ENCODE results near the gene TIAM2.
A peak's percentile ranks its signal among the peaks of the same experiment; 100 is the strongest.
"Not testable (repeated sequence)": the region's sequence is repeated elsewhere in the genome, so short reads cannot be mapped to it uniquely, and the experiment has no call there.

TIAM2 gene

GRCh38 chr6:155219299-155219698 is 224.2 kb downstream of the TIAM2 start:
- no peaks in the 10 kb centered on the region for H3K9me3 ChIP-seq (ENCODE audit: control insufficient read depth in 5 of 5, low read length in 5 of 5)
- no peak overlapping the region for H3K9ac ChIP-seq (ENCODE audit: low read length in 5 of 5)
- H3K4me3 ChIP-seq (ENCODE audit: low read depth in 1 of 5, low read length in 5 of 5): no peak overlapping the region
- peaks cover 0 to 11% (median 9%) of the 10 kb centered on the region in 5 donors for H3K4me1 ChIP-seq (ENCODE audit: control insufficient read depth in 5 of 5, insufficient read depth in 5 of 5, low read length in 5 of 5)
- no peak overlapping the region for H3K27ac ChIP-seq (ENCODE audit: low read depth, low read length)
- H3K36me3 ChIP-seq (ENCODE audit: control insufficient read depth in 5 of 5, insufficient read depth in 5 of 5, low read length in 5 of 5): no peaks in the 10 kb centered on the region
- no peaks in the 10 kb centered on the region for H3K27me3 ChIP-seq (ENCODE audit: control insufficient read depth in 5 of 5, insufficient read depth in 4 of 5, low read length in 5 of 5)

- no peaks in the 10 kb centered on the region for H3K36me3 ChIP-seq (ENCODE audit: control insufficient read depth in 5 of 5, insufficient read depth in 5 of 5, low read length in 5 of 5)
Observed at GRCh38 chr6:155219858-155220301, 224.8 kb downstream of the TIAM2 start.

GRCh38 chr6:155221086-155221485 is 226.0 kb downstream of the TIAM2 start:
- peaks cover 0 to 11% (median 9%) of the 10 kb centered on the region in 5 donors for H3K4me1 ChIP-seq (ENCODE audit: control insufficient read depth in 5 of 5, insufficient read depth in 5 of 5, low read length in 5 of 5)
- H3K36me3 ChIP-seq (ENCODE audit: control insufficient read depth in 5 of 5, insufficient read depth in 5 of 5, low read length in 5 of 5): no peaks in the 10 kb centered on the region
- no peak overlapping the region for H3K27ac ChIP-seq (ENCODE audit: low read depth, low read length)
- H3K9me3 ChIP-seq (ENCODE audit: control insufficient read depth in 5 of 5, low read length in 5 of 5): no peaks in the 10 kb centered on the region
- H3K27me3 ChIP-seq (ENCODE audit: control insufficient read depth in 5 of 5, insufficient read depth in 4 of 5, low read length in 5 of 5): no peaks in the 10 kb centered on the region
- H3K9ac ChIP-seq (ENCODE audit: low read length in 5 of 5): no peak overlapping the region
- H3K4me3 ChIP-seq (ENCODE audit: low read depth in 1 of 5, low read length in 5 of 5): no peak overlapping the region

More at GRCh38 chr6:155219858-155220301, 224.8 kb downstream of the TIAM2 start:
- no peaks in the 10 kb centered on the region for H3K9me3 ChIP-seq (ENCODE audit: control insufficient read depth in 5 of 5, low read length in 5 of 5)
- no peak overlapping the region for H3K9ac ChIP-seq (ENCODE audit: low read length in 5 of 5)
- H3K4me3 ChIP-seq (ENCODE audit: low read depth in 1 of 5, low read length in 5 of 5): no peak overlapping the region
- peaks cover 0 to 11% (median 9%) of the 10 kb centered on the region in 5 donors for H3K4me1 ChIP-seq (ENCODE audit: control insufficient read depth in 5 of 5, insufficient read depth in 5 of 5, low read length in 5 of 5)
- no peak overlapping the region for H3K27ac ChIP-seq (ENCODE audit: low read depth, low read length)
- no peaks in the 10 kb centered on the region for H3K27me3 ChIP-seq (ENCODE audit: control insufficient read depth in 5 of 5, insufficient read depth in 4 of 5, low read length in 5 of 5)

- Histone ChIP-seq H3K9ac (ENCODE audit: low read length in 5 of 5) (no peak overlapping the region), H3K9me3 (ENCODE audit: control insufficient read depth in 5 of 5, low read length in 5 of 5) (no peaks in the 10 kb centered on the region), H3K4me3 (ENCODE audit: low read depth in 1 of 5, low read length in 5 of 5) (no peak overlapping the region), H3K36me3 (ENCODE audit: control insufficient read depth in 5 of 5, insufficient read depth in 5 of 5, low read length in 5 of 5) (no peaks in the 10 kb centered on the region), H3K27me3 (ENCODE audit: control insufficient read depth in 5 of 5, insufficient read depth in 4 of 5, low read length in 5 of 5) (no peaks in the 10 kb centered on the region), H3K4me1 (ENCODE audit: control insufficient read depth in 5 of 5, insufficient read depth in 5 of 5, low read length in 5 of 5) (peaks cover 0 to 11% (median 9%) of the 10 kb centered on the region in 5 donors), H3K27ac (ENCODE audit: low read depth, low read length) (no peak overlapping the region)
Observed at GRCh38 chr6:155222506-155222905, 227.4 kb downstream of the TIAM2 start.

- no peak overlapping the region for H3K27ac ChIP-seq (ENCODE audit: low read depth, low read length)
- peaks cover 0 to 18% (median 13%) of the 10 kb centered on the region in 5 donors for H3K4me1 ChIP-seq (ENCODE audit: control insufficient read depth in 5 of 5, insufficient read depth in 5 of 5, low read length in 5 of 5)
- no peaks in the 10 kb centered on the region for H3K27me3 ChIP-seq (ENCODE audit: control insufficient read depth in 5 of 5, insufficient read depth in 4 of 5, low read length in 5 of 5)
- no peaks in the 10 kb centered on the region for H3K9me3 ChIP-seq (ENCODE audit: control insufficient read depth in 5 of 5, low read length in 5 of 5)
- H3K4me3 ChIP-seq (ENCODE audit: low read depth in 1 of 5, low read length in 5 of 5): no peak overlapping the region
- H3K9ac ChIP-seq (ENCODE audit: low read length in 5 of 5): no peak overlapping the region
- H3K36me3 ChIP-seq (ENCODE audit: control insufficient read depth in 5 of 5, insufficient read depth in 5 of 5, low read length in 5 of 5): no peaks in the 10 kb centered on the region
Observed at GRCh38 chr6:155223646-155224451, 228.7 kb downstream of the TIAM2 start.

- Histone ChIP-seq H3K9ac (ENCODE audit: low read length in 5 of 5) (no peak overlapping the region), H3K27me3 (ENCODE audit: control insufficient read depth in 5 of 5, insufficient read depth in 4 of 5, low read length in 5 of 5) (no peaks in the 10 kb centered on the region), H3K9me3 (ENCODE audit: control insufficient read depth in 5 of 5, low read length in 5 of 5) (no peaks in the 10 kb centered on the region), H3K4me3 (ENCODE audit: low read depth in 1 of 5, low read length in 5 of 5) (no peak overlapping the region), H3K27ac (ENCODE audit: low read depth, low read length) (no peak overlapping the region), H3K36me3 (ENCODE audit: control insufficient read depth in 5 of 5, insufficient read depth in 5 of 5, low read length in 5 of 5) (no peaks in the 10 kb centered on the region), H3K4me1 (ENCODE audit: control insufficient read depth in 5 of 5, insufficient read depth in 5 of 5, low read length in 5 of 5) (peaks cover 0 to 15% (median 13%) of the 10 kb centered on the region in 5 donors)
Observed at GRCh38 chr6:155224618-155225017, 229.5 kb downstream of the TIAM2 start.

GRCh38 chr6:155227046-155227445 is 231.9 kb downstream of the TIAM2 start:
- no peak overlapping the region for H3K27ac ChIP-seq (ENCODE audit: low read depth, low read length)
- no peak overlapping the region for H3K4me3 ChIP-seq (ENCODE audit: low read depth in 1 of 5, low read length in 5 of 5)
- no peaks in the 10 kb centered on the region for H3K27me3 ChIP-seq (ENCODE audit: control insufficient read depth in 5 of 5, insufficient read depth in 4 of 5, low read length in 5 of 5)
- no peaks in the 10 kb centered on the region for H3K36me3 ChIP-seq (ENCODE audit: control insufficient read depth in 5 of 5, insufficient read depth in 5 of 5, low read length in 5 of 5)
- no peak overlapping the region for H3K9ac ChIP-seq (ENCODE audit: low read length in 5 of 5)
- peaks cover 0 to 8% (median 4%) of the 10 kb centered on the region in 5 donors for H3K4me1 ChIP-seq (ENCODE audit: control insufficient read depth in 5 of 5, insufficient read depth in 5 of 5, low read length in 5 of 5)
- H3K9me3 ChIP-seq (ENCODE audit: control insufficient read depth in 5 of 5, low read length in 5 of 5): no peaks in the 10 kb centered on the region

- Histone ChIP-seq H3K27me3 (ENCODE audit: control insufficient read depth in 5 of 5, insufficient read depth in 4 of 5, low read length in 5 of 5) (no peaks in the 10 kb centered on the region), H3K9me3 (ENCODE audit: control insufficient read depth in 5 of 5, low read length in 5 of 5) (no peaks in the 10 kb centered on the region), H3K36me3 (ENCODE audit: control insufficient read depth in 5 of 5, insufficient read depth in 5 of 5, low read length in 5 of 5) (no peaks in the 10 kb centered on the region), H3K27ac (ENCODE audit: low read depth, low read length) (no peak overlapping the region), H3K9ac (ENCODE audit: low read length in 5 of 5) (peak overlapping the region in 1 of 5 donors; percentile 6), H3K4me3 (ENCODE audit: low read depth in 1 of 5, low read length in 5 of 5) (peak overlapping the region in 1 of 5 donors; percentile 38), H3K4me1 (ENCODE audit: control insufficient read depth in 5 of 5, insufficient read depth in 5 of 5, low read length in 5 of 5) (peaks cover 0 to 8% (median 4%) of the 10 kb centered on the region in 5 donors)
Observed at GRCh38 chr6:155228546-155229166, 233.5 kb downstream of the TIAM2 start.

GRCh38 chr6:155230975-155231374 is 235.9 kb downstream of the TIAM2 start:
- not testable (repeated sequence) for H3K27me3 ChIP-seq (ENCODE audit: control insufficient read depth in 5 of 5, insufficient read depth in 4 of 5, low read length in 5 of 5); H3K9ac ChIP-seq (ENCODE audit: low read length in 5 of 5); H3K9me3 ChIP-seq (ENCODE audit: control insufficient read depth in 5 of 5, low read length in 5 of 5); H3K27ac ChIP-seq (ENCODE audit: low read depth, low read length); H3K4me1 ChIP-seq (ENCODE audit: control insufficient read depth in 5 of 5, insufficient read depth in 5 of 5, low read length in 5 of 5); H3K4me3 ChIP-seq (ENCODE audit: low read depth in 1 of 5, low read length in 5 of 5); H3K36me3 ChIP-seq (ENCODE audit: control insufficient read depth in 5 of 5, insufficient read depth in 5 of 5, low read length in 5 of 5)

GRCh38 chr6:155232848-155233247 is 237.7 kb downstream of the TIAM2 start:
- Histone ChIP-seq H3K9ac (ENCODE audit: low read length in 5 of 5) (no peak overlapping the region), H3K9me3 (ENCODE audit: control insufficient read depth in 5 of 5, low read length in 5 of 5) (peaks cover 0 to 3% (median 0%) of the 10 kb centered on the region in 5 donors), H3K27ac (ENCODE audit: low read depth, low read length) (no peak overlapping the region)

More at GRCh38 chr6:155232848-155233247, 237.7 kb downstream of the TIAM2 start:
- H3K4me3 ChIP-seq (ENCODE audit: low read depth in 1 of 5, low read length in 5 of 5): no peak overlapping the region
- no peaks in the 10 kb centered on the region for H3K27me3 ChIP-seq (ENCODE audit: control insufficient read depth in 5 of 5, insufficient read depth in 4 of 5, low read length in 5 of 5)
- H3K4me1 ChIP-seq (ENCODE audit: control insufficient read depth in 5 of 5, insufficient read depth in 5 of 5, low read length in 5 of 5): peaks cover 0 to 8% (median 4%) of the 10 kb centered on the region in 5 donors
- H3K36me3 ChIP-seq (ENCODE audit: control insufficient read depth in 5 of 5, insufficient read depth in 5 of 5, low read length in 5 of 5): no peaks in the 10 kb centered on the region

Data from subcutaneous abdominal adipose tissue (tissue), 5 donors.